Measurements from ENCODE around the gene SGK1.

GRCh38 chr6:134287859-134288537, 29.9 kb downstream of the SGK1 start:
- no peak for TF ChIP-seq CTCF (IDR thresholded peaks at IDR 0.05 in 8 of 11, conservative IDR thresholded peaks at IDR 0.05 in 3 of 11)
- no peak for TF ChIP-seq POLR2A (IDR thresholded peaks at IDR 0.05)
- no peak for TF ChIP-seq POLR2AphosphoS5 (IDR thresholded peaks at IDR 0.05)
